ENCODE measurements around the gene SCYL1. TPM values are rescaled to one million over a fixed set of nuclear protein-coding genes. Genes with fewer than 3 reads are reported as not detected.

SCYL1 gene
- total RNA-seq, 1 donor from 2014 or later = 74.4 TPM

DNA sequence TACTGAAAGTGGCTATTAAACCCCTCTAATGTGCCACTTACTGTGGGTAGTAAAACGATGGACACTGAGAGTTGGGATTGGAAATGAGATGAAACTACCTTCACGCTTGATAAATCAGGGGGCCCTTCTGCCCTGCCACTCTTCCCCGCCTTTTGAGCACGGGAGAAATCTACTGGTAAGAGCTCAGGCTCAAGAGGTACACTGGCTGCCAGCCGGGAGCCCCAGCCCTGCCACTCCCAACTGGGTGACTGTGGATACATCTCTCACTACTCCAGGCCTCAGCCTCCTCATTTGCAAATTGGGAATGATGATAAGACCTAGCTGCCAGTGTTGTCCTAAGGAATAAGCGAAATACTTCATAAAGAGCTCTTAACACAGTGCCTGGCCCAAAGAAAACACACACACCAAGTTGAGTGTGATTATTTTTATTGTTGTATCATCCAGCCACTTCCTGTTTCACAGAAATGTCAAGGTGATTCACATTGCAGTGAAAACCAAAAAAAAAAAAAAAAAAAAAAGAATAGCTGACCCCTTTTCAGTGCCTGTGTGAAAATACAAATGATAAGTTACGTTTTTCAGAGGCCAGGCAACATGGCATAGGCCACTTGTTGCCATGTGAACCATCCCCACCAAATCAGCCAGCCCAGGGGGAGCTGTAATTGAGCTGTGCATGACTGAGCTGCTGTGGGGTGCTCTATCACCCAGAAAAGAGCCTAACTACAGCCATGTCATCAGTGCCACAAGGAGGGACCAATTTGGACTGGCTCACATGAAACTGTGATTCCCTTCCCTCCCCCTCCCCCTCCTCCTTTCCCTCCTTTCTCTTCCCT, 41.0 kb downstream of the SCYL1 start:
- ATAC-seq = no peak
- peak overlapping the region; percentile 61 for H3K27ac ChIP-seq

DNA sequence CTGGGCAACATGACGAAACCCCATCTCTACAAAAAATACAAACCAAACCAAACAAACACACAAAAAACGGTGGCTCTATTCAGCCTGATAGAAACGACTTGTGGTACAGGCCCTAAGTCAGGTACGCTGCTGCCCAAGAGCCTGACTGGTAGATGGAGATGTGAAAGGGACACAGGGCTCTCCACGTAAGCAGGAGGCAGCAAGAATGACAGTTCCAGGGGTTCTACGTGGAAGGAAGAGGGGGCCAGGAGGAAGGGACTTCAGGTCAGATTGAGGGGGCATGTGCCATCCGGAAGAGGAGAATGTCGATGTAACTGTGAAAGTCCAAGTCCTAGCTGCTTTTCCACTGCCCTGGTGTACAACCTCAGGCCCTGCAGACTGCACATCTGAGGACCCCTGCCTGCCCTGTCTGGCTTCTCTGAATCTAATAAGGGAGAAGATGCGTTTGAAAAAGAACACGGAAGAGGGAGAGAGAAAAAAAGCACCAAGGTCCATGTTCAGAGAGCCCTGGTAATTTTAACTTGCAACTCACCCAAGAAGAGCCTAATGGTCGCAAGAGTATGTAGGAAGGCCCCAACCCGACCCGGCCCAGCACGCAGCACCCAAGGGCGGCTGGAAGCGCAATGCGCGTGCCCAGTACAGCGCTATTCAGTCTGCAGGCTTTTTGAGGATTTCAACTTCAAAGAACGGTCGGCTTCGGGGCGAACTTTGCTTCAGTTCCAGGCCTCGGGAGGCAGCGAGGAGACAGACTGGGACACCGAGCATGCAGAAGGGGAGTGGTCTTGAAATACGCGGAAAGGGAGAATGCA, 44.5 kb downstream of the SCYL1 start:
- H3K36me3 ChIP-seq = no peaks in the 10 kb centered on the region
- DNase-seq (no peak), ATAC-seq (peak; percentile 4)
- no peaks in the 10 kb centered on the region for H3K27me3 ChIP-seq
- TF ChIP-seq, protein P1, sequence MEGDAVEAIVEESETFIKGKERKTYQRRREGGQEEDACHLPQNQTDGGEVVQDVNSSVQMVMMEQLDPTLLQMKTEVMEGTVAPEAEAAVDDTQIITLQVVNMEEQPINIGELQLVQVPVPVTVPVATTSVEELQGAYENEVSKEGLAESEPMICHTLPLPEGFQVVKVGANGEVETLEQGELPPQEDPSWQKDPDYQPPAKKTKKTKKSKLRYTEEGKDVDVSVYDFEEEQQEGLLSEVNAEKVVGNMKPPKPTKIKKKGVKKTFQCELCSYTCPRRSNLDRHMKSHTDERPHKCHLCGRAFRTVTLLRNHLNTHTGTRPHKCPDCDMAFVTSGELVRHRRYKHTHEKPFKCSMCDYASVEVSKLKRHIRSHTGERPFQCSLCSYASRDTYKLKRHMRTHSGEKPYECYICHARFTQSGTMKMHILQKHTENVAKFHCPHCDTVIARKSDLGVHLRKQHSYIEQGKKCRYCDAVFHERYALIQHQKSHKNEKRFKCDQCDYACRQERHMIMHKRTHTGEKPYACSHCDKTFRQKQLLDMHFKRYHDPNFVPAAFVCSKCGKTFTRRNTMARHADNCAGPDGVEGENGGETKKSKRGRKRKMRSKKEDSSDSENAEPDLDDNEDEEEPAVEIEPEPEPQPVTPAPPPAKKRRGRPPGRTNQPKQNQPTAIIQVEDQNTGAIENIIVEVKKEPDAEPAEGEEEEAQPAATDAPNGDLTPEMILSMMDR (IDR thresholded peaks at IDR 0.05) = no peak
- intact Hi-C loops (cut with DNase I) = no loop called here
- no peaks in the 10 kb centered on the region for H3K9me3 ChIP-seq
- H3K4me1 ChIP-seq = peaks cover 51% of the 10 kb centered on the region
- peak overlapping the region; percentile 90 for H3K27ac ChIP-seq
- H3K4me3 ChIP-seq = peak overlapping the region; percentile 66

More for the DNA sequence above, 41.0 kb downstream of the SCYL1 start:
- Histone ChIP-seq H3K27me3 (no peaks in the 10 kb centered on the region), H3K4me1 (peaks cover 31% of the 10 kb centered on the region), H3K36me3 (no peaks in the 10 kb centered on the region), H3K9me3 (no peaks in the 10 kb centered on the region), H3K4me3 (no peak overlapping the region)
- DNase-seq = no peak
- TF ChIP-seq, protein P1 (IDR thresholded peaks at IDR 0.05) = no peak
- intact Hi-C loops (cut with DNase I) = no loop called here

DNA sequence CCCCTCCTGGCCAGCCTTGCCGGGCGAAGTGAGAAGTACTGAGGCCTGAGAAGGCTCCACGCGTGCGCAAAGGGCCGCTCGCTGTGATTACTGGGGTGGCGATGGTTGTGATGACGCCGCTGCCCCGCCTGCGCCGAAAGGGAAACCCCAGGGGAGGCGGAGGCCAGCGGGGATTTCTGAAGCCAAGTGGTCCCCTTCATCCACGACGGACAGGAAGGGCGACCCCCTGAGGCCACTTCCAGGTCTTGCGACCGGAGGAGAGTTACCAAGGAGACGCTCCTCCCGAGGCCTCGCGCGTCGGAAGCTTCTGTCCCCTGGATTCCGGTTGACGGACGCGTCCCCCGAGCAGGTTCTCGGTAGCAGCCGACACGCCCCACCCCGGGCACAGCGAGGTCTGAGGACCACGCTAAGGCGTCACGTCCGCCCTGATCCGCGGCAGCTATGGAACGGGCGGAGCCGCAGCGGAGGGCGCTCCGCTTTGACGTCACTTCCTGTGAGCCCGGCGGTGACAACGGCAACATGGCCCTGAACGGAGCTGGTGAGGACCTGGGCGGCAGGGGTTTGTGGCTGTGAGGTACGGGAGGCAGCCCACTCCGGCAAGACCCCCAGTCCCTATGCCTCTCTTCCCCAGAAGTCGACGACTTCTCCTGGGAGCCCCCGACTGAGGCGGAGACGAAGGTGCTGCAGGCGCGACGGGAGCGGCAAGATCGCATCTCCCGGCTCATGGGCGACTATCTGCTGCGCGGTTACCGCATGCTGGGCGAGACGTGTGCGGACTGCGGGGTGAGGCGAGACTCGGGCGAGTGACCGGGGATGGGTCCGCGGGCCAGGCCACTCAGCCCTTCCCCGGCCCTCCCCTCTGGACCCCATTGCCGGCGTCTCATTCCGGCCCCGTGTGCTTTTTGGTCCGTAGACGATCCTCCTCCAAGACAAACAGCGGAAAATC, 45.4 kb downstream of the SCYL1 start, which contains the start of gene ZNRD2:
TSS of gene ZNRD2 (plus strand) at position 505 of the 946 bp plus-strand sequence. CDS start at position 520, 15 bp downstream.
- Histone ChIP-seq H3K4me3 (peak within 1 kb of the TSS; percentile 66), H3K27me3 (no peaks in the 10 kb centered on the region), H3K27ac (peak within 1 kb of the TSS; percentile 90), H3K9me3 (no peaks in the 10 kb centered on the region), H3K36me3 (no peaks in the 10 kb centered on the region), H3K4me1 (peaks cover 56% of the 10 kb centered on the region)
- intact Hi-C loops (cut with DNase I) = no loop called here
- ATAC-seq (peak; percentile 85), DNase-seq (peak; percentile 100)
- TF ChIP-seq, protein P1 (IDR thresholded peaks at IDR 0.05) = peak; percentile 49

DNA sequence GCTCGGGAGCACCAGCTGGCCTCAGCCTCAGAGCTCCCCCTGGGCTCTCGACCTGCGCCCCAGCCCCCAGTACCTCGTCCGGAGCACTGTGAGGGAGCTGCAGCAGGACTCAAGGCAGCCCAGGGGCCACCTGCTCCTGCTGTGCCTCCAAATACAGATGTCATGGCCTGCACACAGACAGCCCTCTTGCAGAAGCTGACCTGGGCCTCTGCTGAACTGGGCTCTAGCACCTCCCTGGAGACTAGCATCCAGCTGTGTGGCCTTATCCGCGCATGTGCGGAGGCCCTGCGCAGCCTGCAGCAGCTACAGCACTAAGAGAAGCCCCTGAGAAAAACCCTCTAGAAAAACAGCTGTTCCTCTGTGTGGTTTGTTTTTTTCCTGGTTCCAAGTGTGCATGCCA, 46.5 kb downstream of the SCYL1 start:
- TF ChIP-seq, protein P1 (IDR thresholded peaks at IDR 0.05) = no peak
- H3K27ac ChIP-seq = peak overlapping the region; percentile 90

DNA sequence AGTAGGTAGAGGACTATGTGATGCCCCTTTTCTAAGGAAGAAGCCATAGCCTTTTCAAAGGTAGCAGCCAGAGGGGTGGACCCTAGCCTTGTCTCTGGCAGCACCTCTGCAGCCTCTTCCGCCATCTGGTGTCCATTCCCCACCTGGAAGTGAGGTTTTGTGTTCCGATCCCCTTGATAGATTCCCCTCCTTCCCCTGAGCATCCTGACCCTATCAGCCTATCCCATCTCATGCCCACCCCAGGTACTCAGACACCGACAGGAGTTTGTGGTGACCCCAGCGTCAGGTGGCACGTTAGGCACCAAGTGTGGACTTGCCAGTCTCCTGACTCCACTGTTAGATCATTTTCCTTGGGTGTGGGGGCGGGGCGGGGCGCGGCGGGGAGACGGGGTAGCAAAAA, 47.1 kb downstream of the SCYL1 start:
- TF ChIP-seq, protein P1 (IDR thresholded peaks at IDR 0.05) = peak; percentile 18
- Histone ChIP-seq H3K27ac (peak overlapping the region; percentile 86), H3K9me3 (no peaks in the 10 kb centered on the region), H3K4me1 (peaks cover 55% of the 10 kb centered on the region), H3K4me3 (peak overlapping the region; percentile 66), H3K36me3 (no peaks in the 10 kb centered on the region), H3K27me3 (no peaks in the 10 kb centered on the region)
- no peak for ATAC-seq
- no peak for DNase-seq
- intact Hi-C loops (cut with DNase I) = no loop called here

More for the DNA sequence above, 46.5 kb downstream of the SCYL1 start:
- Histone ChIP-seq H3K4me1 (peaks cover 49% of the 10 kb centered on the region), H3K27me3 (no peaks in the 10 kb centered on the region), H3K36me3 (no peaks in the 10 kb centered on the region), H3K9me3 (no peaks in the 10 kb centered on the region), H3K4me3 (peak overlapping the region; percentile 66)
- intact Hi-C loops (cut with DNase I) = no loop called here
- ATAC-seq (no peak), DNase-seq (no peak)
